Keratinocyte (primary cell): ENCODE measurements around the gene DSCAM. TPM values are rescaled to one million over a fixed set of nuclear protein-coding genes. Genes with fewer than 3 reads are reported as not detected.

Experiments
- DNase-seq: peaks from one replicate; pipeline ENCODE4 v3.0.0-alpha.2; 2011; ENCODE audit warnings: low read depth, missing footprints, low spot score
- FAIRE-seq: peaks from 2 replicates; lab custom pipeline; 2011; peaks lifted over from hg19 to GRCh38; lab: Jason Lieb, UNC
- H2AFZ ChIP-seq: 2 replicates; pipeline ENCODE4 v1.6.0; 2012; ENCODE audit warnings: low read length, control low read depth, inconsistent platforms; ENCODE audit not compliant: control insufficient read depth
- H3K27ac ChIP-seq: 2 replicates; pipeline ENCODE4 v1.5.1; 2011; ENCODE audit warnings: low read length; ENCODE audit not compliant: control insufficient read depth, insufficient read depth
- H3K27me3 ChIP-seq: 3 replicates; pipeline ENCODE4 v1.6.0; 2011; ENCODE audit warnings: low read length; ENCODE audit not compliant: control insufficient read depth, insufficient read depth; ENCODE audit errors: extremely low read depth
- H3K36me3 ChIP-seq, 2 experiments: 2 replicates in 1 of 2; 3 replicates in 1 of 2; pipeline ENCODE4 v1.5.1; 2011; ENCODE audit warnings: low read length in 2 of 2, mild to moderate bottlenecking in 1 of 2; ENCODE audit not compliant: control insufficient read depth in 2 of 2, insufficient read depth in 2 of 2; ENCODE audit errors: extremely low read depth in 1 of 2
- H3K4me1 ChIP-seq: 3 replicates; pipeline ENCODE4 v1.5.1; 2011; ENCODE audit warnings: low read length; ENCODE audit not compliant: control insufficient read depth, insufficient read depth; ENCODE audit errors: extremely low read depth
- H3K4me2 ChIP-seq: 3 replicates; pipeline ENCODE4 v1.6.0; 2011; ENCODE audit warnings: low read depth, low read length; ENCODE audit not compliant: control insufficient read depth, insufficient read depth; ENCODE audit errors: extremely low read depth
- H3K4me3 ChIP-seq, 3 experiments: fragments of 200-600 bp in 1 of 3; sonication (generic) in 1 of 3; 2 replicates in 2 of 3; 3 replicates in 1 of 3; pipeline ENCODE4 v1.5.1; 2011 to 2016; ENCODE audit warnings: low read length in 3 of 3, mild to moderate bottlenecking in 3 of 3, control low read depth in 2 of 3, inconsistent platforms in 1 of 3, low read depth in 1 of 3, mixed read lengths in 1 of 3, mixed run types in 1 of 3, moderate library complexity in 1 of 3; ENCODE audit not compliant: control insufficient read depth in 2 of 3, insufficient read depth in 2 of 3; ENCODE audit errors: extremely low read depth in 1 of 3
- H3K79me2 ChIP-seq: 2 replicates; pipeline ENCODE4 v1.6.0; 2012; ENCODE audit warnings: low read length; ENCODE audit not compliant: control insufficient read depth, insufficient read depth
- H3K9ac ChIP-seq: 3 replicates; pipeline ENCODE4 v1.6.0; 2011; ENCODE audit warnings: low read length; ENCODE audit not compliant: control insufficient read depth, insufficient read depth; ENCODE audit errors: extremely low read depth
- H3K9me1 ChIP-seq: 3 replicates; pipeline ENCODE4 v1.6.0; 2011; ENCODE audit warnings: low read length; ENCODE audit not compliant: control insufficient read depth, insufficient read depth; ENCODE audit errors: extremely low read depth
- H3K9me3 ChIP-seq: 2 replicates; pipeline ENCODE4 v1.5.1; 2012; ENCODE audit warnings: low read depth, low read length; ENCODE audit not compliant: control insufficient read depth
- H4K20me1 ChIP-seq: 3 replicates; pipeline ENCODE4 v1.6.0; 2011; ENCODE audit warnings: low read length; ENCODE audit not compliant: control insufficient read depth, insufficient read depth; ENCODE audit errors: extremely low read depth
- EZH2 ChIP-seq: IDR thresholded peaks from one replicate; pipeline ENCODE4 v1.6.1; 2012; ENCODE audit warnings: inconsistent platforms, mild to moderate bottlenecking, low read length, moderate library complexity
- dilution Hi-C: fragments of 300-500 bp; cut with MboI; formaldehyde crosslinking; loops from one replicate; pipeline ENCODE4 v1.7.0; 2020; ENCODE audit warnings: low sequenced_read_pairs; ENCODE audit not compliant: extremely low pct_ligation_motif_present
- polyA plus RNA-seq, 5 experiments: library from polyadenylated mRNA; depleted of rRNA in 3 of 5; stranded (reverse) in 3 of 5; stranded (forward) in 1 of 5; unstranded in 1 of 5; fragments of >200 nt; gene quantifications; 1 replicate in 1 of 5; 2 replicates in 3 of 5; 3 replicates in 1 of 5; pipeline versions ENCODE4 v1.2.1 to v1.2.3, GENCODE V29; 2011 to 2012; ENCODE audit warnings: missing spikeins in 2 of 5, low read depth in 1 of 5, low replicate concordance in 1 of 5
- TF ChIP-seq, protein P1 (sequence below), 3 experiments: IDR thresholded peaks in 1 of 3; conservative IDR thresholded peaks in 1 of 3; optimal IDR thresholded peaks in 1 of 3; 2 replicates in 2 of 3; 3 replicates in 1 of 3; pipeline versions ENCODE3 to v1.5.1; 2011; ENCODE audit warnings: low read length in 3 of 3, mild to moderate bottlenecking in 3 of 3, moderate library complexity in 2 of 3, control low read depth in 1 of 3, inconsistent platforms in 1 of 3; ENCODE audit not compliant: insufficient read depth in 2 of 3; ENCODE audit errors: extremely low read depth in 1 of 3

Gene DSCAM
- polyA plus RNA-seq, 1 donor (not counting 4 experiments of a cell fraction or from before 2014, with no cell fraction given), result 2.1 TPM

DNA sequence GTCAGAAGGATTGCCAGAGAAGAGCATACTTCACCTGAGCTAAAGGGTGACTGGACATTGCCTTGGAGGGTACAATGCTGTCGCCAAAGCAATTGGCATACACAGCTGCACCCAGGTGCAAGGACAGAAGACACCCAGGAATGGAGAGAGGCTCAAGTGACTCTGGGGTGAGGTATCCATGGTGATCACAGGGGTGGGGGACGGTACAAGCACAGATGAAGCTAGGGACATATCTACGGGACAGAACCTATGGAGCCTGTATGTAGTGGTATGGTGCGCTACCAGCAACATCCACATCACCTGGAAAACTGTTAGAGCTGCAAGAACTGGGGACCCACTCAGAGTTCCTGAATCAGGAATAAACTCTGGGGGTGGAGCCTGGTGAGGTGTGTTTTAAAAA, 693.6 kb downstream of the DSCAM start:
- Histone ChIP-seq H3K4me1 (no peaks in the 10 kb centered on the region), H3K9me3 (no peaks in the 10 kb centered on the region), H3K27me3 (no peaks in the 10 kb centered on the region), H3K9me1 (no peaks in the 10 kb centered on the region), H3K4me3 (no peak overlapping the region), H3K27ac (no peak overlapping the region), H3K36me3 (no peaks in the 10 kb centered on the region), H3K79me2 (no peaks in the 10 kb centered on the region), H2AFZ (no peak overlapping the region), H4K20me1 (no peaks in the 10 kb centered on the region), H3K4me2 (no peak overlapping the region), H3K9ac (no peak overlapping the region)
- TF ChIP-seq, protein P1, sequence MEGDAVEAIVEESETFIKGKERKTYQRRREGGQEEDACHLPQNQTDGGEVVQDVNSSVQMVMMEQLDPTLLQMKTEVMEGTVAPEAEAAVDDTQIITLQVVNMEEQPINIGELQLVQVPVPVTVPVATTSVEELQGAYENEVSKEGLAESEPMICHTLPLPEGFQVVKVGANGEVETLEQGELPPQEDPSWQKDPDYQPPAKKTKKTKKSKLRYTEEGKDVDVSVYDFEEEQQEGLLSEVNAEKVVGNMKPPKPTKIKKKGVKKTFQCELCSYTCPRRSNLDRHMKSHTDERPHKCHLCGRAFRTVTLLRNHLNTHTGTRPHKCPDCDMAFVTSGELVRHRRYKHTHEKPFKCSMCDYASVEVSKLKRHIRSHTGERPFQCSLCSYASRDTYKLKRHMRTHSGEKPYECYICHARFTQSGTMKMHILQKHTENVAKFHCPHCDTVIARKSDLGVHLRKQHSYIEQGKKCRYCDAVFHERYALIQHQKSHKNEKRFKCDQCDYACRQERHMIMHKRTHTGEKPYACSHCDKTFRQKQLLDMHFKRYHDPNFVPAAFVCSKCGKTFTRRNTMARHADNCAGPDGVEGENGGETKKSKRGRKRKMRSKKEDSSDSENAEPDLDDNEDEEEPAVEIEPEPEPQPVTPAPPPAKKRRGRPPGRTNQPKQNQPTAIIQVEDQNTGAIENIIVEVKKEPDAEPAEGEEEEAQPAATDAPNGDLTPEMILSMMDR (optimal IDR thresholded peaks at IDR 0.05 in 1 of 3, IDR thresholded peaks at IDR 0.05 in 1 of 3, conservative IDR thresholded peaks at IDR 0.05 in 1 of 3; ENCODE audit: extremely low read depth in 1 of 3, insufficient read depth in 2 of 3, low read length in 3 of 3), result no peak
- no peak for TF ChIP-seq EZH2
- FAIRE-seq, result no peak
- dilution Hi-C loops, result no loop called here
- no peak for DNase-seq

DNA sequence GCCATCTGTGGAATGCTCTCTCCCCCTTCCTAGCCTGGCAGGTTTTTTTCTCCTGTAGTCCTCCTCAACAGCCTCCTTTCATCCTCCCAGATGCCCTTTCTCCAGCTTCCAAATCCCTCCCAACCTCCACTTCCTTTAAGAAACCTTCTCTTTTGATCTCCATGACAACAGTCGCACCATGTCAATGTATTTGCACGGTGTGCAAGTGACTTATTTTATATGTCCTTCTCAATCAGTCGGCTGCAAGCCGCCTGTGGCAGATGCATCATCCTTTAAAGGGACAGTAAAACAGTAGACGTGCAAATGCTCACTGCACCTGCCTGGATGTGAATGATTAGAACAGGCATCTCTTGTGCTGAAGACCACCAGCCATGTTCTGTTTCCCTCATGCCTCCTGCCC, 694.5 kb downstream of the DSCAM start:
- TF ChIP-seq, protein P1 (optimal IDR thresholded peaks at IDR 0.05 in 1 of 3, IDR thresholded peaks at IDR 0.05 in 1 of 3, conservative IDR thresholded peaks at IDR 0.05 in 1 of 3; ENCODE audit: extremely low read depth in 1 of 3, insufficient read depth in 2 of 3, low read length in 3 of 3), result no peak
- no peak for TF ChIP-seq EZH2
- Histone ChIP-seq H3K9me1 (no peaks in the 10 kb centered on the region), H3K4me2 (no peak overlapping the region), H3K9ac (no peak overlapping the region), H3K27ac (no peak overlapping the region), H3K9me3 (no peaks in the 10 kb centered on the region), H3K36me3 (no peaks in the 10 kb centered on the region), H4K20me1 (no peaks in the 10 kb centered on the region), H3K4me3 (no peak overlapping the region), H2AFZ (no peak overlapping the region), H3K4me1 (no peaks in the 10 kb centered on the region), H3K79me2 (no peaks in the 10 kb centered on the region), H3K27me3 (no peaks in the 10 kb centered on the region)
- dilution Hi-C loops, result no loop called here
- FAIRE-seq (no peak), DNase-seq (no peak)
